Sigmoid colon (tissue), 4 donors: ENCODE measurements around the gene AGTR1.

Experiments
- CTCF ChIP-seq, 4 experiments: fragments of 450-650 bp in 3 of 4; fragments of 200-600 bp in 1 of 4; IDR thresholded peaks; one replicate each; pipeline ENCODE4 v1.5.1; 2016 to 2019; ENCODE audit warnings: antibody characterized with exemption in 4 of 4, mild to moderate bottlenecking in 3 of 4, moderate library complexity in 2 of 4
- POLR2AphosphoS5 ChIP-seq, 4 donors: sonication (generic); formaldehyde crosslinking; IDR thresholded peaks; one replicate each; pipeline ENCODE4 v1.6.1; 2017; ENCODE audit warnings: antibody characterized with exemption in 4 of 4

- TF ChIP-seq POLR2AphosphoS5 (IDR thresholded peaks at IDR 0.05) (no peak), CTCF (IDR thresholded peaks at IDR 0.05) (no peak)
Observed at GRCh38 chr3:148648685-148649352, 48.9 kb upstream of the AGTR1 start.
